ENCODE data around the gene RTKN2.
"Not testable (repeated sequence)": the region's sequence is repeated elsewhere in the genome, so short reads cannot be mapped to it uniquely, and the experiment has no call there.

- not testable (repeated sequence) for TF ChIP-seq CTCF (IDR thresholded peaks at IDR 0.05); POLR2A (IDR thresholded peaks at IDR 0.05); POLR2AphosphoS5 (IDR thresholded peaks at IDR 0.05; ENCODE audit: insufficient read depth in 1 of 2, low read depth in 1 of 2)
These were observed 11.7 kb upstream of the RTKN2 start for GRCh38 chr10:62280392-62280791.
